22Rv1 (cell line): Measurements from ENCODE around the gene RNASE9.
"Not testable (repeated sequence)": the region's sequence is repeated elsewhere in the genome, so short reads cannot be mapped to it uniquely, and the experiment has no call there.

Source experiments
- H3K27ac ChIP-seq: fragments of 450-650 bp; 2 replicates; pipeline ENCODE4 v1.5.1; 2017
- ZFX ChIP-seq: fragments of 450-650 bp; IDR thresholded peaks from 2 replicates; pipeline ENCODE4 v1.6.1; 2017; ENCODE audit warnings: antibody characterized with exemption, borderline replicate concordance
- TF ChIP-seq, protein P1 (sequence below): fragments of 450-650 bp; IDR thresholded peaks from 2 replicates; pipeline ENCODE4 v1.5.1; 2017; ENCODE audit warnings: mild to moderate bottlenecking

The RNASE9 gene

DNA sequence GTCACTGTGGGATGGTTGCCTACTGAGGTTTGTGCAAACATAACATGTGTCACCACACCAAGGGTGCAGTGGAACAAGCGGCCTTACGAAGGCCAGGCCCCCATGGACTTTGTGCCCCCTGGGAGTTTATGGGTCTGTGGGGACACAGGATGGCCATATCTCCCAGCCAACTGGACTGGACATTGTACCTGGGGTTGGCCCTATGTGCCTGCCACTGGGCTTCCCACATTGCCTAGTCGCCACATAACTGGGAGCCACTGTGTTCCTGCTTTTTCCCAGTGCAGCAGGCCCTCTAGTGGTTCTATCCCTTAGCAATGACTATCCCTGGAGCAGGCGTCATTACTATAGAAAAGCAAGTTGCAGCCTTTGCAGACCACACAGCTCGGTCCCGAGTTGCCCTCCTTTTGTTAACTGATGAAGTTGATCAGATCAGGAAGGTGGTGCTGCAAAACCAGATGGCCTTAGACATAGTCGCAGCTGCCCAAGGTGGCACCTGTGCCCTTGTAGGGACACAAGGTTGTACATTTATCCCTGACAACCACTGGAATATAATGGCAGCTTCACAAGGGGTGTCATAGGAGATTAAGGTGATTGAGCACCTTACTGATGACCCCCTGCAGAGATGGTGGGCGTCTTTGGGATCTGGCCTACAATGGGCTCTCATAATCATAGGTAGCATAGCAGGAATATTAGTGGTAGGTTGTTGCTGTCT, 45.5 kb upstream of the RNASE9 start:
- H3K27ac ChIP-seq, result no peak overlapping the region
- TF ChIP-seq, protein P1, sequence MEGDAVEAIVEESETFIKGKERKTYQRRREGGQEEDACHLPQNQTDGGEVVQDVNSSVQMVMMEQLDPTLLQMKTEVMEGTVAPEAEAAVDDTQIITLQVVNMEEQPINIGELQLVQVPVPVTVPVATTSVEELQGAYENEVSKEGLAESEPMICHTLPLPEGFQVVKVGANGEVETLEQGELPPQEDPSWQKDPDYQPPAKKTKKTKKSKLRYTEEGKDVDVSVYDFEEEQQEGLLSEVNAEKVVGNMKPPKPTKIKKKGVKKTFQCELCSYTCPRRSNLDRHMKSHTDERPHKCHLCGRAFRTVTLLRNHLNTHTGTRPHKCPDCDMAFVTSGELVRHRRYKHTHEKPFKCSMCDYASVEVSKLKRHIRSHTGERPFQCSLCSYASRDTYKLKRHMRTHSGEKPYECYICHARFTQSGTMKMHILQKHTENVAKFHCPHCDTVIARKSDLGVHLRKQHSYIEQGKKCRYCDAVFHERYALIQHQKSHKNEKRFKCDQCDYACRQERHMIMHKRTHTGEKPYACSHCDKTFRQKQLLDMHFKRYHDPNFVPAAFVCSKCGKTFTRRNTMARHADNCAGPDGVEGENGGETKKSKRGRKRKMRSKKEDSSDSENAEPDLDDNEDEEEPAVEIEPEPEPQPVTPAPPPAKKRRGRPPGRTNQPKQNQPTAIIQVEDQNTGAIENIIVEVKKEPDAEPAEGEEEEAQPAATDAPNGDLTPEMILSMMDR, result peak; percentile 81
- no peak for TF ChIP-seq ZFX

DNA sequence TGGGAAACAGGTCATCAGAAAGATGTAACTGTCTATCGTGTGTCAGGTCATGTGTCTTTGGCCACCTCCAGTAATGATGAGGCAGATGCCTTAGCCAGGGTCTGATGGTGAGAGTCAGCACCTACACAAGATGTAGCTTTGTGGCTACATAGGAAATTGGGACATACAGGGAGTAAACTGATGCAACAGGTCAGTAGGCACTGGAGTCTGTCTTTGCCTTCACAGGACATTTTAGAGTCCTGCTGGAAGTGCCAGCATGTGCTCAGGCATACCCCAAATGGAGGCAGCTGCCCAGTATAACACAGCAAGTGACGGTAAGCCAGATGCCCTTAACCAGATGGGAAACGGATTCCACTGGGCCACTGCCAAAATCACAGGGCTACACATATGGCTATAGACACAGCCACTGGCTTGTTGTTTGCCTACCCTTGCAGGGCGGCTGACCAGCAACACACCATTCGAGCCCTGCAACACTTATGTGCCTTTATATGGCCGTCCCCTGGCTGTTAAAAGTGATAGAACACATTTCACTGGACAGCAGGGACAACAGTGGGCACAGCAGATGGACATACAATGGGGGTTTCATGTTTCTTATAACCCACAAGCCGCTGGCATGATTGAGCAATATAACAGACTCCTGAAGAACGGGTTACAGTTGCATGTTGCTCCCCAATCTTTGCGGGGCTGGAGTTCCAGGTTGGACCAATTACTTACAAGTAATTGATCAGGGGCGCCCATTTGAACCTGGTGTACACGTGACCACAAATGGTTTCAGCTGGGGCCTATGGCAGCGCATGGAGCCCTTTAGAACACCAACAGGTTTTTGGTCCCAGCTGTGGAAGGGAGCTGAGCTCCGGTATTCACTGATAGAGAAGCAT, 43.2 kb upstream of the RNASE9 start:
- TF ChIP-seq ZFX, result no peak
- no peak overlapping the region for H3K27ac ChIP-seq

DNA sequence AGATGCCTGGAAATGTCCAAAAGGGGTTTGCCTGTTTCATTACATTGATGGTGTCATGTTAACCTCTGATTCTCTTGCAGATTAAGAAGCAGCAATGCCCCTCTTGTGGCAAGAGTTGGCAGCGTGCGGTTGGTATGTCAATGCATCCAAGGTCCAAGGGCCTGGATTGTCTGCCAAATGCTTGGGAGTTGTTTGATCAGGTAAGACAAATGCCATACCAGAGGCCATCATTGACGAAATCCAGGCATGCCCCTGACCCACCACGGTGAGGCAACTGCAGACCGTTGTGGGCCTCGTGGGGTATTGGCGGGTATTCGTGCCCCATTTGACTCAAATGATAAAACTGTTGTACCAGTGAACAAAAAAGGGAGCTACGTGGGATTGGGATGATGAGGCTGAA, 41.7 kb upstream of the RNASE9 start:
- no peak overlapping the region for H3K27ac ChIP-seq
- no peak for TF ChIP-seq ZFX
- TF ChIP-seq, protein P1, result no peak

DNA sequence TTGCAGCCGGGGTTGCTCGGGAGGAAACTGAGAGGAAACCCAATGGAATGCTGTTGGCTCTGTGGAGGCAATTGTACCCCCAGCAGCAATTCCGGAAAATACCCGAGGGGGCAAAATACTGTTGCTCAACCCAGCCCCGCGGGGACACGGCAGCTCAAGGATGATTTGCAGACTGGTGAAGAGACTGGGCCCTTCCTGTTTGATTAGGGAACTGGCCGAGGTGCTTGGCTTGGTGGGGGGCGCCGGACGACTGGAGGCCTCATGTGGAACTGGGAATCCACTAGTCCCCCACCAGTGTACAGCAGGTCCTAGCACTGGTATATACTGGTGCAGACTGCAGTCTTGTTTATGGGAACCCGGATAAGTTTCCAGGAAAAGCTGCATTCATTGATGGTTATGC, 40.7 kb upstream of the RNASE9 start:
- TF ChIP-seq, protein P1, result no peak
- TF ChIP-seq ZFX, result no peak
- H3K27ac ChIP-seq, result no peak overlapping the region

DNA sequence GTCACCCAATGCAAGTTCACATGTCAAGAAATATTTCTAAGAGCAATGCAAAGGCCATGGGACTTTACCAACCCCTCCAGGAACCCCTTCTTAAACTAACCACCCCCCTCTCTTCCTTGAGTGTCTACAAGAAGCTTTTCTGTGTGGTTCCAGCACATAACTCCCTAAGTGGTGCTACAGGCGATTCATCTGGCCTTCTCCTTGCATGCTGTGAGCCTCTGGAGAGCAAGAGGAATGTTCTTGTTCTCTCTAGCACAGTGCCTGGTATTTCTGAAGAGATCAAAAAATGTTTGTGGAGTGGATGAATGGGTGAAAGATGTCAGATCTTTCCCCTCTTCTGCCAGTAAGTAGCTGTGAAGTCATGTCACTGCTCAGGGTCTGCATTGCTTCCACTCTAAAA, 36.3 kb upstream of the RNASE9 start:
- no peak for TF ChIP-seq ZFX
- TF ChIP-seq, protein P1, result no peak
- no peak overlapping the region for H3K27ac ChIP-seq

DNA sequence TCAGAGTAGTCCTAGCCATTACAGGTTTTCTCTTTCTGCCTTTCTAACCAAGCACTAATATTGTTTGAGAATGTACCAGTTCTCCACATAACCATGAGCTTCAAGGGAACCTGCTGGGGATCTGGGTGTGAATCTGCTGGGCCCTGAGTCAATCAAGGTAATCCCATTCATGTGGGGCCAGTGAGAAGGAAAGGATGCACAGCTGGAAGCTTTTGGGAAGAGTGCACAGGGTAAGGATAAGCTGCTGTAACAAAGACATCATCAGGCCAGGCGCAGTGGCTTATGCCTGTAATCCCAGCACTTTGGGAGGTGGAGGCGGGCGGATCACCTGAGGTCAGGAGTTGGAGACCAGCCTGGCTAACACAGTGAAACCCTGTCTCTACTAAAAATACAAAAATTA, 34.9 kb upstream of the RNASE9 start:
- not testable (repeated sequence) for H3K27ac ChIP-seq

DNA sequence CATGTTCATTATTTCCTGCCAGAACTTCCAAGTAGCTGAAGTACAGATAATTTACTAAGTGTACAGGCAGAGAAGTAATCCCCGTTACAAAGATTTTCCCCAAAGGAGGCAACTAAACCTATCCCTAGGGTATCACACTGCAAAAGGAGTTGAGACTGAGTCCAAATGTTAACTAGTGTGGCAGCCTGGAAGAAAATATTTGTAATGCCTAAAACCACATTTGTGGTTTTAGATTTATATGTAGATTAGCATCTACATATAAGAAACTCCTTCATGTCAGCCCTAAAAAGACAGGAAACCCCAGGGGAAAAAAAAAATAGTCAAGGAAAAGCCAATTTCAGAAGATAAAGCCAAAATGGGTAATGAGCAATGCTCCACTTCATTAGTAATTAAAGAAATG, 31.7 kb upstream of the RNASE9 start:
- H3K27ac ChIP-seq, result no peak overlapping the region
- TF ChIP-seq, protein P1, result no peak
- TF ChIP-seq ZFX, result no peak

DNA sequence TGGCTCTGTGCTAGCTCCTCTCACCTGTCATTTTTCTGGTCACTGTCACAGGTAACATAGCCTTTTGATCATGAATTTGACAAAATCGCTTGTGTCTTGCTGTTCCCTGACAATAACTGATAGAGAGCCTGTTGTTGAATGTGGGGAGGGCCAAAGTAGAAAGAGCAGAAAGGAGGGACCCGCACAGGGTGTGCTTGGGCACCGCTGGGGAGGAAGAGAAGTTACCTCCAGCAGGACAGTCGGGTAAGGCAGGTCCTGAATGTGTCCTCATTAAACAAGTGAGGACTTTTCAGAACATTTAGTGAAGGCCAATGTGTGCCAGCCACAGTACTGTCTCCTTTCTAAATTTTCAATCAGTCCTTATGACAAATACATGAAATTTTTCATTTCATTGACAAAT, 30.4 kb upstream of the RNASE9 start, which contains the start of gene RNASE12:
Gene RNASE12 (minus strand): TSS at position 142 of the 400 bp plus-strand sequence. CDS start 653 bp downstream, outside the sequence.
- no peak within 1 kb of the TSS for H3K27ac ChIP-seq
- TF ChIP-seq ZFX, result no peak
- TF ChIP-seq, protein P1, result no peak
